NB4 (cell line): Measurements from ENCODE around the gene SMCHD1.
"Not testable (repeated sequence)": the region's sequence is repeated elsewhere in the genome, so short reads cannot be mapped to it uniquely, and the experiment has no call there.

Source experiments
- DNase-seq: peaks from one replicate; pipeline ENCODE4 v3.0.0; 2010; ENCODE audit warnings: low read depth
- H3K4me3 ChIP-seq: one replicate; pipeline ENCODE4 v1.5.1; 2011; ENCODE audit warnings: mild to moderate bottlenecking, low read depth, low read length, moderate library complexity
- CTCF ChIP-seq: IDR thresholded peaks from one replicate; pipeline ENCODE4 v1.5.1; 2012; ENCODE audit warnings: low read depth, low read length
- MYC ChIP-seq: IDR thresholded peaks from 2 replicates; pipeline ENCODE4 v1.6.1; 2011; ENCODE audit warnings: low read depth, low read length
- POLR2A ChIP-seq: IDR thresholded peaks from 2 replicates; pipeline ENCODE4 v1.6.1; 2011; ENCODE audit warnings: mild to moderate bottlenecking; ENCODE audit not compliant: insufficient read length; ENCODE audit errors: extremely low read depth
- TF ChIP-seq, protein P1 (sequence below): IDR thresholded peaks from 2 replicates; pipeline ENCODE4 v1.6.1; 2011; ENCODE audit warnings: low read depth, low read length

SMCHD1 gene

DNA sequence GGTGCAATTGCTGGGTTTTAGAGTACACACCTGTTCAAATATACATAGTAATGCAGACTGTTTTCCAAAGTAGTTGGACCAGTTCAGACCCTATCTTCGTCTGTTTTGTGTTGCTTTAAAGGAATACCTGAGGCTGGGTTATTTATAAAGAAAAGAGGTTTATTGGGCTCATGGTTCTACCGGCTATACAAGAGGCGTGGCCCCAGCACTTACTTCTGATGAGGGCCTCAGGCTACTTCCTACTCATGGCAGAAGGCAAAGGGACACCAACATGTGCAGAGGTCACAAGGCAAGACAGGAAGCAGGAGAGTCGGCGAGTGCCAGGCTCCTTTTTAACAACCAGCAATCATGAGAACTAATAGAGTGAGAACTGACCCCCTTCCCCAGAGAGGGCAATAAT lies 169.3 kb downstream of the SMCHD1 start:
- H3K4me3 ChIP-seq: no peak overlapping the region
- no peak for DNase-seq
- TF ChIP-seq MYC: no peak
- no peak for TF ChIP-seq POLR2A
- TF ChIP-seq, protein P1, sequence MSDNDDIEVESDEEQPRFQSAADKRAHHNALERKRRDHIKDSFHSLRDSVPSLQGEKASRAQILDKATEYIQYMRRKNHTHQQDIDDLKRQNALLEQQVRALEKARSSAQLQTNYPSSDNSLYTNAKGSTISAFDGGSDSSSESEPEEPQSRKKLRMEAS: no peak
- TF ChIP-seq CTCF: no peak

GRCh38 chr18:2825613-2826175 lies 170.2 kb downstream of the SMCHD1 start:
- no peak for TF ChIP-seq POLR2A
- TF ChIP-seq CTCF: no peak
- TF ChIP-seq, protein P1: no peak
- no peak for TF ChIP-seq MYC
- DNase-seq: no peak
- H3K4me3 ChIP-seq: no peak overlapping the region

DNA sequence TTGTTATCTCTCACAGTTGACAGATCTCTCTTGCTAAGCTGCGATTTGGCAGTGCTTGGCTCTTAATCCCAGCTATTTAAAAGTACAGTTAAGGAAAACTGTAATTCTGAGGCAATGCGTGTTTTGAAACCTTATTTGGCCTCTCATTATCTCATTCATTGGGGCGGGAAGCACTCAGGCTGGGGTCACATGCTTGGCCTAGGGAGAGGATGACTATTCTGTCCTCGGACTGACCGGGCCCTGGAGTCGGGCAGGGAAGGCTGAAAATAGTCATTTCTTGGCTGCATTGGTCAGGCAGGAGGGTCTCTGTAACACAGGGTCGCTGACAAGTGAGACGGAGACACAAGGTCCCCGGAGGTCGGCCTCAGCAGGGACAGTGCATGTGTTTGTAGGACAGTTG lies 171.1 kb downstream of the SMCHD1 start:
- no peak overlapping the region for H3K4me3 ChIP-seq
- TF ChIP-seq, protein P1: no peak
- TF ChIP-seq MYC (no peak), POLR2A (no peak), CTCF (no peak)
- DNase-seq: no peak

DNA sequence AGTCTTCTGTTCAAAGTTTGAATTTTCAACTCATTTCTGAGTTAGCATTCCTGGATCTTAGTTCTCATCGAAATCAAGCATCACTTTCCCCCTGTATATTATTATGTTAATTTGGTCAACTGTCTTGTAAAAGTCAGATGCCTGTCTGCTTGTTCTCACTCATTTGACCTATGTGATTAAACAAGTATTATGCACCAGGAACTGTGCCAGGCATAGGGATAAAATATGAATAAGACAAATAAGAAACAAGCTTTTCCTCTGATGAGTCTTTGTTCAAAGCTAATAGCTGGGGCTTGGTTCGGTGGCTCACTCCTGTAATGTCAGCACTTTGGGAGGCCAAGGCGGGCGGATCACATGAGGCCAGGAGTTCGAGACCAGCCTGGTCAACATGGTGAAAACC lies 171.5 kb downstream of the SMCHD1 start:
- no peak overlapping the region for H3K4me3 ChIP-seq
- TF ChIP-seq CTCF: no peak
- no peak for TF ChIP-seq MYC
- no peak for TF ChIP-seq POLR2A
- TF ChIP-seq, protein P1: no peak
- no peak for DNase-seq

- H3K4me3 ChIP-seq, DNase-seq: not testable (repeated sequence)
Measured at GRCh38 chr18:2836118-2836517, 180.6 kb downstream of the SMCHD1 start.

DNA sequence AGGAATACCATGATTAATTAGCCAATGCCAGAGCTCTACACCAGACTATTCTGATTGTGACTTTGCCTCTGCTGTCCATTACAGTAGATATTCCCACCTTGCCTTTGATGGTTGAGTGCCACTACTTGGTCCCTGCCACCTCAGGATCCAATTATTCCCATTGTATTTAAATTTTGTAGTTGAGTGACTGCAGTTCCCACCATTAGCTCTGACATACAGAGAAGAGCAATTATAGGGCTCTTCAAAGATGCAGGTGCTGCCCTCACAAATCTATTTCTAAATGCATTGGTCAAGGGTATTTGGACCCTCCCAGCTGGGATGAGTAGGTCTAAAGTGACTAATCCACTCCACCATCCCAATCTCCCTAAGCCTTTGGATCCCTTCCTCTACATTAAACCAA lies 181.8 kb downstream of the SMCHD1 start:
- not testable (repeated sequence) for DNase-seq, H3K4me3 ChIP-seq

DNA sequence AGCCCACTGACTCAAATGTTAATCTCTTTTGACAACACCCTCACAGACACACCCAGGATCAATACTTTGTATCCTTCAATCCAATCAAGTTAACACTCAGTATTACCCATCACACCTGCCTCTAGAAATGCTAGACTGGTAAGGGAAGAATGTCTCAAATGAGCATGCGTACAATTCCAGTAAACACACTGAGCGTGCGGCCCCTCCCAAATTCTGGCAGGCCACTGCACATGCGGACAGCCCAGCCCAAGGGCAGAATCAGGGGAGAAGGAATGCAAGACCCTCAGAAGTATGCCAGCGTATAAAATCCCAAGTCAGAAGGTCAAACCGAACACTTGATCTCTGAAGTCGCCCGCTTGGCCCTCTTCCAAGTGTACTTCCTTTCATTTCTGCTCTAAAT lies 183.7 kb downstream of the SMCHD1 start:
- DNase-seq: no peak
- TF ChIP-seq POLR2A: no peak
- TF ChIP-seq MYC: no peak
- TF ChIP-seq, protein P1: no peak
- no peak for TF ChIP-seq CTCF
- no peak overlapping the region for H3K4me3 ChIP-seq
